SK-N-SH (cell line): Measurements from ENCODE around the gene GNB2. TPM values are rescaled to one million over a fixed set of nuclear protein-coding genes. Genes with fewer than 3 reads are reported as not detected.

Source experiments
- CTCF ChIA-PET: fragments of 300-600, 350-600 bp; formaldehyde crosslinking; extraction: SDS; loops from one replicate; lab custom pipeline; 2021; lab: Yijun Ruan, JAX
- POLR2A ChIA-PET: fragments of 350-600 bp; sonication (Branson Sonifier 250); formaldehyde crosslinking; extraction: SDS; loops from one replicate; lab custom pipeline; 2020; ENCODE audit warnings: antibody characterized with exemption, inconsistent platforms; lab: Yijun Ruan, JAX
- DNase-seq: peaks from one replicate; pipeline ENCODE4 v3.0.0; 2012
- H2AFZ ChIP-seq: fragments of 200-600 bp; sonication (generic); 2 replicates; pipeline ENCODE4 v1.8.1; 2016; ENCODE audit warnings: antibody characterized with exemption, mild to moderate bottlenecking, low read depth
- H3F3A ChIP-seq: fragments of 200-600 bp; sonication (generic); replicated peaks from 2 replicates; pipeline ENCODE3; 2016; ENCODE audit warnings: antibody characterized with exemption, mild to moderate bottlenecking; ENCODE audit not compliant: insufficient read depth
- H3K27ac ChIP-seq, 2 experiments: fragments of 200-500 bp in 1 of 2; fragments of 200-600 bp in 1 of 2; sonication (Bioruptor generic) in 1 of 2; sonication (generic), shearing (Covaris generic) in 1 of 2; 2 replicates each; pipeline versions ENCODE4 v1.5.1 to v1.6.1; 2014 to 2016; ENCODE audit warnings: low read depth in 2 of 2, inconsistent platforms in 1 of 2, low read length in 1 of 2, mild to moderate bottlenecking in 1 of 2, mixed read lengths in 1 of 2
- H3K27me3 ChIP-seq: fragments of 200-600 bp; sonication (generic), shearing (Covaris generic); 2 replicates; pipeline ENCODE4 v1.6.1; 2016; ENCODE audit warnings: mixed run types; ENCODE audit not compliant: insufficient read depth
- H3K36me3 ChIP-seq, 2 experiments: fragments of 200-500 bp in 1 of 2; fragments of 200-600 bp in 1 of 2; sonication (Bioruptor generic) in 1 of 2; sonication (generic) in 1 of 2; replicated peaks in 1 of 2; 2 replicates each; pipeline versions ENCODE3 to v1.5.1; 2014 to 2016; ENCODE audit warnings: low read length in 1 of 2, mild to moderate bottlenecking in 1 of 2; ENCODE audit not compliant: insufficient read depth in 2 of 2, control insufficient read depth in 1 of 2
- H3K4me1 ChIP-seq, 2 experiments: fragments of 200-500 bp in 1 of 2; fragments of 200-600 bp in 1 of 2; sonication (Bioruptor generic) in 1 of 2; sonication (generic), shearing (Covaris generic) in 1 of 2; 2 replicates each; pipeline versions ENCODE4 v1.5.1 to v1.6.1; 2014 to 2016; ENCODE audit warnings: low read depth in 1 of 2, low read length in 1 of 2, mixed run types in 1 of 2; ENCODE audit not compliant: insufficient read depth in 2 of 2, control insufficient read depth in 1 of 2
- H3K4me2 ChIP-seq: fragments of 200-600 bp; sonication (generic), shearing (Covaris generic); 2 replicates; pipeline ENCODE4 v1.6.1; 2017; ENCODE audit warnings: mixed run types
- H3K4me3 ChIP-seq, 2 experiments: fragments of 200-500 bp in 1 of 2; fragments of 200-600 bp in 1 of 2; sonication (Bioruptor generic) in 1 of 2; sonication (generic), shearing (Covaris generic) in 1 of 2; 2 replicates each; pipeline versions ENCODE4 v1.5.1 to v1.8.1; 2014 to 2016; ENCODE audit warnings: low read depth in 2 of 2, inconsistent platforms in 1 of 2, low read length in 1 of 2, mild to moderate bottlenecking in 1 of 2, mixed read lengths in 1 of 2, moderate library complexity in 1 of 2
- H3K79me2 ChIP-seq: fragments of 200-600 bp; sonication (generic); 2 replicates; pipeline ENCODE4 v1.8.1; 2017; ENCODE audit warnings: mild to moderate bottlenecking; ENCODE audit not compliant: insufficient read depth
- H3K9ac ChIP-seq: fragments of 200-600 bp; sonication (generic); 2 replicates; pipeline ENCODE4 v1.6.1; 2017; ENCODE audit warnings: mixed run types
- H3K9me2 ChIP-seq: fragments of 200-600 bp; sonication (generic); 2 replicates; pipeline ENCODE4 v1.6.1; 2017; ENCODE audit warnings: mixed run types
- H3K9me3 ChIP-seq: fragments of 200-600 bp; sonication (generic); 2 replicates; pipeline ENCODE4 v1.6.1; 2017; ENCODE audit warnings: mixed run types, mild to moderate bottlenecking, moderate library complexity
- H4K20me1 ChIP-seq: fragments of 200-600 bp; sonication (generic); 2 replicates; pipeline ENCODE4 v1.6.1; 2017; ENCODE audit warnings: mild to moderate bottlenecking, mixed run types; ENCODE audit not compliant: insufficient read depth
- CHD2 ChIP-seq: fragments of 150-350 bp; IDR thresholded peaks from 2 replicates; pipeline ENCODE4 v1.6.1; 2018; ENCODE audit warnings: low read length; ENCODE audit not compliant: partially characterized antibody
- ELF1 ChIP-seq: IDR thresholded peaks from 2 replicates; pipeline ENCODE4 v1.4.0; 2012
- EP300 ChIP-seq, 2 experiments: IDR thresholded peaks; 2 replicates each; pipeline versions ENCODE4 v1.4.0 to v1.6.1; 2012; ENCODE audit warnings: borderline replicate concordance in 1 of 2, low read depth in 1 of 2, low read length in 1 of 2
- EZH2phosphoT487 ChIP-seq: fragments of 200-600 bp; sonication (generic); IDR thresholded peaks from 2 replicates; pipeline ENCODE4 v1.6.1; 2017; ENCODE audit warnings: low read depth, mixed run types, mild to moderate bottlenecking, antibody characterized with exemption, moderate library complexity, borderline replicate concordance
- FOXJ3 ChIP-seq: sonication (generic); formaldehyde crosslinking; IDR thresholded peaks from 2 replicates; pipeline ENCODE4 v1.5.1; 2020; ENCODE audit warnings: mild to moderate bottlenecking, missing genetic modification reagents
- JUND ChIP-seq: IDR thresholded peaks from 2 replicates; pipeline ENCODE4 v1.4.0; 2012
- MEF2A ChIP-seq: IDR thresholded peaks from 2 replicates; pipeline ENCODE4 v1.4.0; 2012; ENCODE audit warnings: low read depth, borderline replicate concordance
- MXI1 ChIP-seq: IDR thresholded peaks from 2 replicates; pipeline ENCODE4 v1.6.1; 2012; ENCODE audit warnings: mild to moderate bottlenecking, low read depth, low read length, improper control_type of control experiment
- POLR2AphosphoS5 ChIP-seq: IDR thresholded peaks from 2 replicates; pipeline ENCODE4 v1.6.1; 2012; ENCODE audit warnings: low read depth, low read length
- RAD21 ChIP-seq: IDR thresholded peaks from 2 replicates; pipeline ENCODE4 v1.6.1; 2012; ENCODE audit warnings: mild to moderate bottlenecking, low read length
- RCOR1 ChIP-seq: fragments of 150-350 bp; IDR thresholded peaks from 2 replicates; pipeline ENCODE4 v1.6.1; 2017; ENCODE audit warnings: antibody characterized with exemption, low read length
- RXRA ChIP-seq: IDR thresholded peaks from 2 replicates; pipeline ENCODE4 v1.4.0; 2012; ENCODE audit warnings: low read depth, mild to moderate bottlenecking, borderline replicate concordance
- SIN3A ChIP-seq: IDR thresholded peaks from 2 replicates; pipeline ENCODE4 v1.6.1; 2012; ENCODE audit warnings: low read depth, mild to moderate bottlenecking, low read length, moderate library complexity, borderline replicate concordance
- SMC3 ChIP-seq: IDR thresholded peaks from 2 replicates; pipeline ENCODE4 v1.6.1; 2012; ENCODE audit warnings: low read depth, low read length, improper control_type of control experiment
- YY1 ChIP-seq: IDR thresholded peaks from 2 replicates; pipeline ENCODE4 v1.4.0; 2012; ENCODE audit warnings: low read depth, mild to moderate bottlenecking
- ZBTB33 ChIP-seq: IDR thresholded peaks from 2 replicates; pipeline ENCODE4 v1.4.0; 2012; ENCODE audit warnings: low read depth, borderline replicate concordance
- WGBS: methylation state at CpG from one replicate; pipeline ENCODE4 v1.1.6; 2017; ENCODE audit warnings: low lambda C conversion rate; 5-methylcytosine and 5-hydroxymethylcytosine counted together
- polyA plus RNA-seq, 3 experiments: library from polyadenylated mRNA; depleted of rRNA; stranded (reverse); fragments of >200 nt; gene quantifications; 2 replicates each; pipeline ENCODE4 v1.2.3, GENCODE V29; 2012
- TF ChIP-seq, protein P1 (sequence below): IDR thresholded peaks from 2 replicates; pipeline ENCODE4; 2012
- TF ChIP-seq, protein P2 (sequence below): IDR thresholded peaks from 2 replicates; pipeline ENCODE4 v1.6.1; 2012; ENCODE audit warnings: mild to moderate bottlenecking, low read depth, low read length, moderate library complexity

GNB2 gene
- polyA plus RNA-seq, 1 of the 3 experiments (the other 2 are of a cell fraction) = 398 TPM

GRCh38 chr7:100720671-100721504 lies 47.3 kb downstream of the GNB2 start:
- Histone ChIP-seq H3F3A (peaks cover 8% of the 10 kb centered on the region), H3K79me2 (no peaks in the 10 kb centered on the region), H2AFZ (no peak overlapping the region), H3K9ac (no peak overlapping the region), H3K27ac (no peak overlapping the region), H4K20me1 (no peaks in the 10 kb centered on the region), H3K4me1 (peaks cover 0 to 3% of the 10 kb centered on the region in 2 experiments; a peak in 1 of 4 replicates), H3K9me3 (no peaks in the 10 kb centered on the region), H3K27me3 (peaks cover 28% of the 10 kb centered on the region), H3K4me3 (peak overlapping the region; percentile 20 to 29; a peak in 2 of 4 replicates), H3K36me3 (no peaks in the 10 kb centered on the region), H3K9me2 (no peaks in the 10 kb centered on the region), H3K4me2 (peak overlapping the region; percentile 61)
- DNase-seq = peak; percentile 83
- CTCF ChIA-PET = interaction anchor here (0.5 to 13.0 kb wide), 21 partner anchors 12 to 472 kb away, joined by 3 to 344 read pairs (median 4); partner anchors contain the start of genes EPHB4, POP7 and SLC12A9
- POLR2A ChIA-PET = interaction anchor here (0.8 to 2.8 kb wide), 2 partner anchors 15 to 154 kb away, joined by 3 to 9 read pairs; partner anchors contain the start of genes POP7 and SRRT
- TF ChIP-seq MEF2A (no peak), RAD21 (no peak)
- WGBS = 18% methylated on average over 24 of the region's 56 CpGs

DNA sequence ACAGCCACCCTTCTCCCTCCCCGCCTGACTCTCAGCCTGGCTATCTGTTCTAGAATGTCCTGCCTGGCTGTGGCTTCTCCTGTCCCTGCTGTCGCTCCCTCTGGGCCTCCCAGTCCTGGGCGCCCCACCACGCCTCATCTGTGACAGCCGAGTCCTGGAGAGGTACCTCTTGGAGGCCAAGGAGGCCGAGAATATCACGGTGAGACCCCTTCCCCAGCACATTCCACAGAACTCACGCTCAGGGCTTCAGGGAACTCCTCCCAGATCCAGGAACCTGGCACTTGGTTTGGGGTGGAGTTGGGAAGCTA lies 47.9 kb downstream of the GNB2 start:
- POLR2A ChIA-PET = interaction anchor here (0.8 to 2.8 kb wide), 2 partner anchors 15 to 153 kb away, joined by 3 to 9 read pairs; partner anchors contain the start of genes POP7 and SRRT
- WGBS = 81% methylated on average over 8 of the region's 8 CpGs
- CTCF ChIA-PET = interaction anchor here (0.7 to 13.0 kb wide), 12 partner anchors 13 to 162 kb away, joined by 3 to 344 read pairs (median 6); partner anchors contain the start of genes EPHB4, POP7 and SLC12A9
- TF ChIP-seq EP300 (IDR thresholded peaks at IDR 0.05; ENCODE audit: borderline replicate concordance in 1 of 2, low read depth in 1 of 2, low read length in 1 of 2) (no peak), EZH2phosphoT487 (no peak), RCOR1 (no peak), ZBTB33 (no peak), JUND (no peak), MXI1 (no peak), YY1 (no peak), RXRA (no peak), SMC3 (no peak), POLR2AphosphoS5 (no peak), CHD2 (no peak), SIN3A (no peak), FOXJ3 (CRISPR knock-in tag) (no peak), ELF1 (no peak)
- TF ChIP-seq, protein P1, sequence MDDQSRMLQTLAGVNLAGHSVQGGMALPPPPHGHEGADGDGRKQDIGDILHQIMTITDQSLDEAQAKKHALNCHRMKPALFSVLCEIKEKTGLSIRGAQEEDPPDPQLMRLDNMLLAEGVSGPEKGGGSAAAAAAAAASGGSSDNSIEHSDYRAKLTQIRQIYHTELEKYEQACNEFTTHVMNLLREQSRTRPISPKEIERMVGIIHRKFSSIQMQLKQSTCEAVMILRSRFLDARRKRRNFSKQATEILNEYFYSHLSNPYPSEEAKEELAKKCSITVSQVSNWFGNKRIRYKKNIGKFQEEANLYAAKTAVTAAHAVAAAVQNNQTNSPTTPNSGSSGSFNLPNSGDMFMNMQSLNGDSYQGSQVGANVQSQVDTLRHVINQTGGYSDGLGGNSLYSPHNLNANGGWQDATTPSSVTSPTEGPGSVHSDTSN = no peak
- TF ChIP-seq, protein P2, sequence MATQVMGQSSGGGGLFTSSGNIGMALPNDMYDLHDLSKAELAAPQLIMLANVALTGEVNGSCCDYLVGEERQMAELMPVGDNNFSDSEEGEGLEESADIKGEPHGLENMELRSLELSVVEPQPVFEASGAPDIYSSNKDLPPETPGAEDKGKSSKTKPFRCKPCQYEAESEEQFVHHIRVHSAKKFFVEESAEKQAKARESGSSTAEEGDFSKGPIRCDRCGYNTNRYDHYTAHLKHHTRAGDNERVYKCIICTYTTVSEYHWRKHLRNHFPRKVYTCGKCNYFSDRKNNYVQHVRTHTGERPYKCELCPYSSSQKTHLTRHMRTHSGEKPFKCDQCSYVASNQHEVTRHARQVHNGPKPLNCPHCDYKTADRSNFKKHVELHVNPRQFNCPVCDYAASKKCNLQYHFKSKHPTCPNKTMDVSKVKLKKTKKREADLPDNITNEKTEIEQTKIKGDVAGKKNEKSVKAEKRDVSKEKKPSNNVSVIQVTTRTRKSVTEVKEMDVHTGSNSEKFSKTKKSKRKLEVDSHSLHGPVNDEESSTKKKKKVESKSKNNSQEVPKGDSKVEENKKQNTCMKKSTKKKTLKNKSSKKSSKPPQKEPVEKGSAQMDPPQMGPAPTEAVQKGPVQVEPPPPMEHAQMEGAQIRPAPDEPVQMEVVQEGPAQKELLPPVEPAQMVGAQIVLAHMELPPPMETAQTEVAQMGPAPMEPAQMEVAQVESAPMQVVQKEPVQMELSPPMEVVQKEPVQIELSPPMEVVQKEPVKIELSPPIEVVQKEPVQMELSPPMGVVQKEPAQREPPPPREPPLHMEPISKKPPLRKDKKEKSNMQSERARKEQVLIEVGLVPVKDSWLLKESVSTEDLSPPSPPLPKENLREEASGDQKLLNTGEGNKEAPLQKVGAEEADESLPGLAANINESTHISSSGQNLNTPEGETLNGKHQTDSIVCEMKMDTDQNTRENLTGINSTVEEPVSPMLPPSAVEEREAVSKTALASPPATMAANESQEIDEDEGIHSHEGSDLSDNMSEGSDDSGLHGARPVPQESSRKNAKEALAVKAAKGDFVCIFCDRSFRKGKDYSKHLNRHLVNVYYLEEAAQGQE = no peak

More for the DNA sequence above, 47.9 kb downstream of the GNB2 start:
- H2AFZ ChIP-seq = no peak overlapping the region
- no peaks in the 10 kb centered on the region for H3K9me2 ChIP-seq
- no peaks in the 10 kb centered on the region for H3K79me2 ChIP-seq
- H3K4me1 ChIP-seq = peaks cover 0 to 3% of the 10 kb centered on the region in 2 experiments; a peak in 1 of 4 replicates
- H4K20me1 ChIP-seq = no peaks in the 10 kb centered on the region
- H3K4me3 ChIP-seq = no peak overlapping the region
- DNase-seq = no peak
- H3K9ac ChIP-seq = no peak overlapping the region
- H3K27ac ChIP-seq = no peak overlapping the region
- no peak overlapping the region for H3K4me2 ChIP-seq
- peaks cover 28% of the 10 kb centered on the region for H3K27me3 ChIP-seq
- no peaks in the 10 kb centered on the region for H3K9me3 ChIP-seq
- no peaks in the 10 kb centered on the region for H3K36me3 ChIP-seq
- peaks cover 8% of the 10 kb centered on the region for H3F3A ChIP-seq
